Stimulated activated memory B cell treated with anti-CD40 and anti-IgM and Interleukin-4, amounts not matched to agents 10 μg/mL and 1 μg/mL and 100 μg/mL, for 72 hours (primary cell): ENCODE results near the gene ADD2.
"Not testable (repeated sequence)": the region's sequence is repeated elsewhere in the genome, so short reads cannot be mapped to it uniquely, and the experiment has no call there.

ENCODE experiments used
- ATAC-seq: fragments of 150-1000 bp; cut with Tn5 transposase; 2 replicates; pipeline ENCODE4 v1.10.0; 2021
- H3K27ac Mint-ChIP-seq: one replicate; pipeline ENCODE4 v1.8.0; 2022; ENCODE audit warnings: mild to moderate bottlenecking, mixed read lengths
- H3K27me3 Mint-ChIP-seq: one replicate; pipeline ENCODE4 v1.8.0; 2022; ENCODE audit warnings: mixed read lengths
- H3K36me3 Mint-ChIP-seq: one replicate; pipeline ENCODE4 v1.8.0; 2022; ENCODE audit warnings: mixed read lengths
- H3K4me1 Mint-ChIP-seq: one replicate; pipeline ENCODE4 v1.8.0; 2022; ENCODE audit warnings: mixed read lengths
- H3K4me3 Mint-ChIP-seq: one replicate; pipeline ENCODE4 v1.8.0; 2022; ENCODE audit warnings: mild to moderate bottlenecking, moderate library complexity, mixed read lengths
- H3K9me3 Mint-ChIP-seq: one replicate; pipeline ENCODE4 v1.8.0; 2022; ENCODE audit warnings: mixed read lengths

Gene ADD2

GRCh38 chr2:70673041-70673647 is 94.9 kb downstream of the ADD2 start:
- ATAC-seq: no peak
- no peaks in the 10 kb centered on the region for H3K27me3 Mint-ChIP-seq
- H3K36me3 Mint-ChIP-seq: peaks cover 55% of the 10 kb centered on the region
- no peaks in the 10 kb centered on the region for H3K9me3 Mint-ChIP-seq
- no peaks in the 10 kb centered on the region for H3K4me1 Mint-ChIP-seq
- H3K4me3 Mint-ChIP-seq: no peak overlapping the region
- H3K27ac Mint-ChIP-seq: no peak overlapping the region

GRCh38 chr2:70671092-70671675 is 96.8 kb downstream of the ADD2 start:
- no peak overlapping the region for H3K4me3 Mint-ChIP-seq
- H3K4me1 Mint-ChIP-seq: no peaks in the 10 kb centered on the region
- H3K36me3 Mint-ChIP-seq: peaks cover 52% of the 10 kb centered on the region
- no peaks in the 10 kb centered on the region for H3K9me3 Mint-ChIP-seq
- ATAC-seq: no peak
- H3K27me3 Mint-ChIP-seq: no peaks in the 10 kb centered on the region
- no peak overlapping the region for H3K27ac Mint-ChIP-seq

DNA sequence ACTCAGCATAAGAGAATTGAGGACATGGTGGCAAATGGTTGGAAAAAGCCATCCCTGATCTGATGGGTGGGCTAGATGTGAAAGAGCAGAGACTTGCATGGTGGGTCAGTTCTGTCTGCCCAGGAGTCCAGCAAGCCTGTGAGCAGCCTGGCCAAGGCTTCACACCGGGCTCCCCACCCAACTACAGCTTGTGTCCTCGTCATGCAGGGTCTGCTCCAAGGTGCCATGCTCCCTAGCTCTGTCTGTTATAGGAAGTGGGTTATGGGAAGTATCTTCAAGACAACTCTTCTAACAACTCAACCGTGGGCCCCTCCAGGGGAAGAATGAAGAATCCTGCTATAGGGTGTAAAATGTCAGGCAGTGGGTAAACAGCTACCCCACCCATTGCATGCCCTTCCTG is 97.4 kb downstream of the ADD2 start:
- Mint-ChIP-seq H3K4me1 (no peaks in the 10 kb centered on the region), H3K27me3 (no peaks in the 10 kb centered on the region), H3K4me3 (no peak overlapping the region), H3K36me3 (peaks cover 48% of the 10 kb centered on the region), H3K27ac (no peak overlapping the region), H3K9me3 (no peaks in the 10 kb centered on the region)
- no peak for ATAC-seq

DNA sequence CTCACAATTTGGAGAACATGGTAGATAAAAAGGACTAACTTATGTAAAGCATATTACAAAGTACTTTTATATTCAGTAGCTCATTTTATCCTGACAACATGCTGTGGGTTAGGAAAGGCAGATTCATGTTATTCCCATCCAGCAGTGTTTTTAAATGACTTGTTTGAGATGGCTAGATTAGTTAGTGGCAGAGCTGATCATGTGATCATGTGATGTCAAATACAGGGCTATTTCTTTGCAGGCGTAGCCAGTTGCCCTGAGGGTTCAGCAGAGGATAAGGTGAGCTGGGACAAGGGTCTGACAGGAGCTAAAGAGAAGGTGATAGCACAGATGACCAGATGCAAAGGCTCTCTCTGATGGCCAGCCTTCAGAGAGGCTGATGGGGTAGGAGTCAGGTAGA is 97.8 kb downstream of the ADD2 start:
- Mint-ChIP-seq H3K36me3 (peaks cover 49% of the 10 kb centered on the region), H3K4me3 (no peak overlapping the region), H3K9me3 (no peaks in the 10 kb centered on the region), H3K4me1 (no peaks in the 10 kb centered on the region), H3K27ac (no peak overlapping the region), H3K27me3 (no peaks in the 10 kb centered on the region)
- no peak for ATAC-seq

DNA sequence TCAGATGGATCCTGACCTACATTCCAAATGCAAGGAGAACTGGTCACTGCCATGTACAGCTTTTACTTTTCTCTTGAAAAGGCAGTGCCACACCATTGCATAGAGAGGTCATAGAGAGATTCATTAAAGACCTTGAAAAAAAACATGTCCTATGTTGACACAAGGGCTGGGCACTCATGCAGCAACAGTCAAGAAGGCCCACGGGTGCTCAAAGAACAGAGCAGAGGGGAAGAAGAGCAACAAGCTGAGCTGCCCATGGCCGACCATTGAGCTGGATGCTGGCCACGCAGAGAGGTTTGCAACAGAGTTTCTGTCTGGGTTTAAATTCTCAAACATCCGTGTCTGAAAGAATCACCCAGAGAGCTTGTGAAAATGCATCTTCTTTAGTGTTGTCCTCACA is 99.1 kb downstream of the ADD2 start:
- H3K9me3 Mint-ChIP-seq: peaks cover 5% of the 10 kb centered on the region
- peaks cover 48% of the 10 kb centered on the region for H3K36me3 Mint-ChIP-seq
- no peaks in the 10 kb centered on the region for H3K27me3 Mint-ChIP-seq
- ATAC-seq: no peak
- no peak overlapping the region for H3K27ac Mint-ChIP-seq
- peaks cover 8% of the 10 kb centered on the region for H3K4me1 Mint-ChIP-seq
- H3K4me3 Mint-ChIP-seq: no peak overlapping the region

DNA sequence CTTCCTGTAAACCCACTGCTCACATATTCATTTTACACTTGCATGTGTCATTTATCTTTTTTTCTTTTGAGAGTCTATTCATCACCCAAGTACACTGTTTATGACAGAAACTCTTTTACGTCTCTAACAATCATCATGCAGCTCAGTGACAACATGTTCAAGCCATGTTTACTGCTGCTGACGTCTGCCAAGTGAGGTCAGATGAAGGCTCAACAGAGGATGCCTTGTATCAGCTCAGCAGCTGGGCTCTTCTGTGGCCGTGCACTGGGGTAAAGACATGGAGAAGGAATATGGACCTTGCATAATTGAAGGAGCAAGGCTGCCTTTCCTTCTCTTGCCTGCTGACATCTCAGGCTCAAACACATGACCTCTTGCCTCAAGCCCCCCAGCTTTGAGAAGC is 99.6 kb downstream of the ADD2 start:
- no peak for ATAC-seq
- H3K4me3 Mint-ChIP-seq: no peak overlapping the region
- H3K36me3 Mint-ChIP-seq: peaks cover 43% of the 10 kb centered on the region
- no peaks in the 10 kb centered on the region for H3K27me3 Mint-ChIP-seq
- H3K9me3 Mint-ChIP-seq: peaks cover 5% of the 10 kb centered on the region
- H3K27ac Mint-ChIP-seq: no peak overlapping the region
- H3K4me1 Mint-ChIP-seq: peaks cover 8% of the 10 kb centered on the region

- Mint-ChIP-seq H3K36me3 (peaks cover 56% of the 10 kb centered on the region), H3K4me3 (no peak overlapping the region), H3K4me1 (peaks cover 8% of the 10 kb centered on the region), H3K27me3 (no peaks in the 10 kb centered on the region), H3K9me3 (peaks cover 5% of the 10 kb centered on the region), H3K27ac (no peak overlapping the region)
- ATAC-seq: peak; percentile 34
Measured at GRCh38 chr2:70664525-70664924, 103.5 kb downstream of the ADD2 start.

DNA sequence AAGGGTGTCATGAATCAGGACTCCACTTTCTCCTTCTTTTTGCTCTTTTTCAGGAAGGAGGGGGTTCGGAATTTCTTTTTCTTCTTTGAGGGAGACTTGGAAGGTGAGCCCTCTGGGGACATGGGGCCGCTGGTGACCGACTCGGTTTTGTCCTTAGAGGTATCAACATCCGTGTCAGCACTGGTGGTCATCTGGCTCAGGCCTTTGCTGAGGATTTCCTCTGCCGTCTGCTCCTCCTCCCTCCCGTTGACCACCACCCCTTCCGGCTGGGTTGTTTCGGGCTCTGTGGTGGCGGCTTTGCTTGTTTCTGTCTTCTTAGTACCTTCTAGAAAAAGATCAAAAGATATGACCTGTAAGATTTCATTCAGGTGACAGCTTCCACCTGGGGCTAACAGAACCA is 104.6 kb downstream of the ADD2 start:
- H3K27ac Mint-ChIP-seq: no peak overlapping the region
- H3K4me3 Mint-ChIP-seq: no peak overlapping the region
- peaks cover 49% of the 10 kb centered on the region for H3K36me3 Mint-ChIP-seq
- ATAC-seq: no peak
- H3K4me1 Mint-ChIP-seq: peaks cover 8% of the 10 kb centered on the region
- peaks cover 5% of the 10 kb centered on the region for H3K9me3 Mint-ChIP-seq
- no peaks in the 10 kb centered on the region for H3K27me3 Mint-ChIP-seq

DNA sequence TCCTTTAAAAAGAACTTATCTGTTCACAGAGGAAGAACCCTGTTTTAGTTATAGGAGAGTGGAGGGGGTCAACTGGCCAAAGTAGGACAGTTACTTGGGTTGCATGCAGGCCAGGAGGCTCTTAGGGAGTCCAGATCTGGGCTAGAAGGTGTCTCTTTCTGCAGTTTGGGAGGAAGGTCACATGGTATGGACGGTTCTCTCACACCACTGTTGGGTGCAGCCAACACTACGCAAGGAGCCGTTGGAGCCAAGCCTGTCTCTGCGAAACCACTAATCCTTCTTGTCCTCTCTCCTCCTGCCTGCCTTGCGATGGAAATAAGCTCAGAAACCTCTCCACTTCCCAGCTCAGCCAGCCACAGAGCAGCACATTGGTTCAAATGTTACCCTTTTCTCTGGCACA is 108.4 kb downstream of the ADD2 start:
- Mint-ChIP-seq H3K9me3 (peaks cover 2% of the 10 kb centered on the region), H3K27ac (no peak overlapping the region), H3K4me3 (no peak overlapping the region), H3K27me3 (peaks cover 16% of the 10 kb centered on the region), H3K4me1 (peaks cover 4% of the 10 kb centered on the region), H3K36me3 (peaks cover 20% of the 10 kb centered on the region)
- no peak for ATAC-seq

DNA sequence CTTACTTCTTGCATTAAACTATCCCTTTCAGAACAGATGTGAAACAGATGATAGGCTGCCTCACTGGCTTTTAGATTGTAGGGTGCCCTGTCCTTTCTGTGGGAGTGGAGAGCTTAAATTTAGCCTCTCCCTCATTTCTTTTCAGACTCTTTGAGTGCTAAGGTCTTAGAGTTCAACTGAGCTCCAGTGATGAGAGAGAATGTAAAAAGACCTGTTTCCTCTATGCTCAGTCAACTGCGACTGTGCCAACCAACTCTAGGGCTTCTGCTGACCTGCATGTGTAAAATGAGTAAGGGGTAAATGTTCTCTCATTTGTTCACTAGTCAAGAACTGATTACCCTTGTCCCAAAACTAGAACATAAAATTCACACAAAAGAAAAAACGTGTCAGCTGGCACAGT is 109.5 kb downstream of the ADD2 start:
- H3K9me3 Mint-ChIP-seq: no peaks in the 10 kb centered on the region
- H3K36me3 Mint-ChIP-seq: peaks cover 17% of the 10 kb centered on the region
- H3K27ac Mint-ChIP-seq: no peak overlapping the region
- peaks cover 24% of the 10 kb centered on the region for H3K27me3 Mint-ChIP-seq
- no peak overlapping the region for H3K4me3 Mint-ChIP-seq
- H3K4me1 Mint-ChIP-seq: no peaks in the 10 kb centered on the region
- ATAC-seq: no peak

DNA sequence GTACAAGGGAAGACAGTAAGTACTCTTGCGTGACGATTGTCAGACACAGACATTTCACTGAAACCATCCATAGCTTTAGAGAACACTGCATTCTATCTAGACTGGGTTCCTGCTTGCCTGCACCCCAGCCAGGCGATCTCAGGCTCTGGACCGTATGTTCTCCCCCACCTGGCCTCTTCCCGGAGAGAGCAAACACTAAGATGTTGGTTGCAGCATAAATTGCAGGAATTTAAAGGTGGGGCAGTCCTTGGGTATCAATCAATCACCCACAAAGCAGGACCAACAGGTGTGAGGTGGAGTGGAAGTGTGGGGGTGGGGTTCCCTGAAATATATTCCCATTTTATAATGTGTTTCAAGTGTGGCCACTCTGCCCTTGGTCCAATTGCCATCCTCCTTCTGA is 110.8 kb downstream of the ADD2 start:
- H3K4me1 Mint-ChIP-seq: no peaks in the 10 kb centered on the region
- no peaks in the 10 kb centered on the region for H3K9me3 Mint-ChIP-seq
- H3K4me3 Mint-ChIP-seq: no peak overlapping the region
- no peak for ATAC-seq
- no peak overlapping the region for H3K27ac Mint-ChIP-seq
- H3K36me3 Mint-ChIP-seq: peaks cover 5% of the 10 kb centered on the region
- H3K27me3 Mint-ChIP-seq: peaks cover 26% of the 10 kb centered on the region

GRCh38 chr2:70656421-70657010 is 111.5 kb downstream of the ADD2 start:
- Mint-ChIP-seq H3K27ac (no peak overlapping the region), H3K36me3 (no peaks in the 10 kb centered on the region), H3K9me3 (peaks cover 4% of the 10 kb centered on the region), H3K4me3 (no peak overlapping the region), H3K27me3 (peaks cover 33% of the 10 kb centered on the region), H3K4me1 (no peaks in the 10 kb centered on the region)
- ATAC-seq: no peak

- no peaks in the 10 kb centered on the region for H3K36me3 Mint-ChIP-seq
- no peak overlapping the region for H3K27ac Mint-ChIP-seq
- no peak for ATAC-seq
- H3K9me3 Mint-ChIP-seq: peaks cover 5% of the 10 kb centered on the region
- no peak overlapping the region for H3K4me3 Mint-ChIP-seq
- H3K27me3 Mint-ChIP-seq: peaks cover 40% of the 10 kb centered on the region
- no peaks in the 10 kb centered on the region for H3K4me1 Mint-ChIP-seq
Measured at GRCh38 chr2:70655786-70656185, 112.2 kb downstream of the ADD2 start.

DNA sequence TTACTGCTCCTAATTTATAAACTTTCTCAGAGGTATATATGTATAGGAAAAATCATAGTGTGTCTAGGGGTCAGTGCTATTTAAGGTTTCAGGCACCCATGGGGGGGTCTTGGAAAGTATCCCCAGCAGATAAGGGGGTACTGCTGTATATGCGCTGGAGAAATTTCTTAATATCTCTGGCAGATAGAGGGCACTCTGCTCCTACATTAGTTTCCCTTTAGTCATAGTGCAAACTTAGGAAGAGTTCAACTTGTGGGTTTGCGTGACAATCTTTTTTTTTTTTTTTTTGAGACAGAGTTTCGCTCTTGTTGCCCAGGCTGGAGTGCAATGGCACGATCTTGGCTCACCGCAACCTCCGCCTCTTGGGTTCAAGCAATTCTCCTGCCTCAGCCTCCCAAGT is 112.8 kb downstream of the ADD2 start:
- H3K4me1 Mint-ChIP-seq, ATAC-seq, H3K4me3 Mint-ChIP-seq, H3K9me3 Mint-ChIP-seq, H3K36me3 Mint-ChIP-seq, H3K27ac Mint-ChIP-seq: not testable (repeated sequence)
- peaks cover 46% of the 10 kb centered on the region for H3K27me3 Mint-ChIP-seq

- H3K9me3 Mint-ChIP-seq: peaks cover 5% of the 10 kb centered on the region
- H3K4me1 Mint-ChIP-seq: no peaks in the 10 kb centered on the region
- H3K36me3 Mint-ChIP-seq: no peaks in the 10 kb centered on the region
- peaks cover 46% of the 10 kb centered on the region for H3K27me3 Mint-ChIP-seq
- no peak overlapping the region for H3K27ac Mint-ChIP-seq
- H3K4me3 Mint-ChIP-seq: no peak overlapping the region
- no peak for ATAC-seq
Measured at GRCh38 chr2:70651727-70652126, 116.3 kb downstream of the ADD2 start.

DNA sequence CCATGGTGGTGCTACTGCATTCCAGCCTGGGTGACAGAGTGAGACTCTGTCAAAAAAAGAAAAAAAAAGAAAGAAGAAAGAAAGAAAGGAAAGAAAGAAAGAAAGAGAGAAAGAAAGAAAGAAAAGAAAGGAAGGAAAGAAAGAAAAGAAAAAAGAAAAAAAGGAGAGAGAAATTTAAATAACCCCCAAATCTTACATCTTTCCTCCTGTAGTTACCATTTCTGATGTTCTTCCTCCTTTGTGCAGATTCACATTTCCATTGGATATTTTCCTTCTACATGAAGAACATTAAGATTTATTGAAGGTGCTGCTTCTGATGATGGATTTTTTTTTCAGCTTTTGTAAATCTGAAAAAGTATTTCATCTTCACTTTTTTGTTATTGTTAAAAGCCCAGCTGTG is 117.0 kb downstream of the ADD2 start:
- Mint-ChIP-seq H3K27me3 (peaks cover 39% of the 10 kb centered on the region), H3K27ac (no peak overlapping the region), H3K4me3 (no peak overlapping the region)

More for the DNA sequence above, 117.0 kb downstream of the ADD2 start:
- Mint-ChIP-seq H3K36me3 (no peaks in the 10 kb centered on the region), H3K9me3 (peaks cover 5% of the 10 kb centered on the region), H3K4me1 (no peaks in the 10 kb centered on the region)
- no peak for ATAC-seq
